Measurements from ENCODE around the gene STAG1.

DNA sequence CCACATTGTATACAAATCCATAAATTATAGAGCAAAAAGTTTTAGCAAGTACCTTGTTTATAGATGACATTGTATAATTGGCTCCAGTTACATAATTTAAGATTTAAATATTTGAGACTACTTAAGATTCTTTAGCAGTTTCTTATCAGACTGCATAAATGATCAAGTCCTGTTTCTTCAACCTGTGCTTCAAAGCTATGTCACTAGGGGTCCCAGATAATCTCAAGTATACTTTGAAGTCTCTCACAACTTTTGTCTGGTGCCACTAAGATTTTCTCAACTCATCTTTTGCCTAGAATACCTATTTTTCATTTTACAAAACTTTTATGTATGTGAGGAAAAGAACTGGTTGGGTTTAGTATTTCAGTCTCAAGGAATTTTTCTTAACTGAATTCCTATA lies 205.5 kb downstream of the STAG1 start:
- no peak for TF ChIP-seq EZH2 (IDR thresholded peaks at IDR 0.05; ENCODE audit: borderline replicate concordance)
- TF ChIP-seq, protein P1, sequence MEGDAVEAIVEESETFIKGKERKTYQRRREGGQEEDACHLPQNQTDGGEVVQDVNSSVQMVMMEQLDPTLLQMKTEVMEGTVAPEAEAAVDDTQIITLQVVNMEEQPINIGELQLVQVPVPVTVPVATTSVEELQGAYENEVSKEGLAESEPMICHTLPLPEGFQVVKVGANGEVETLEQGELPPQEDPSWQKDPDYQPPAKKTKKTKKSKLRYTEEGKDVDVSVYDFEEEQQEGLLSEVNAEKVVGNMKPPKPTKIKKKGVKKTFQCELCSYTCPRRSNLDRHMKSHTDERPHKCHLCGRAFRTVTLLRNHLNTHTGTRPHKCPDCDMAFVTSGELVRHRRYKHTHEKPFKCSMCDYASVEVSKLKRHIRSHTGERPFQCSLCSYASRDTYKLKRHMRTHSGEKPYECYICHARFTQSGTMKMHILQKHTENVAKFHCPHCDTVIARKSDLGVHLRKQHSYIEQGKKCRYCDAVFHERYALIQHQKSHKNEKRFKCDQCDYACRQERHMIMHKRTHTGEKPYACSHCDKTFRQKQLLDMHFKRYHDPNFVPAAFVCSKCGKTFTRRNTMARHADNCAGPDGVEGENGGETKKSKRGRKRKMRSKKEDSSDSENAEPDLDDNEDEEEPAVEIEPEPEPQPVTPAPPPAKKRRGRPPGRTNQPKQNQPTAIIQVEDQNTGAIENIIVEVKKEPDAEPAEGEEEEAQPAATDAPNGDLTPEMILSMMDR (IDR thresholded peaks at IDR 0.05; ENCODE audit: poor library complexity): no peak

All from hepatocyte (in vitro differentiated cells).